Epidermal melanocyte (primary cell): ENCODE results near the gene GALNT1.
"Not testable (repeated sequence)": the region's sequence is repeated elsewhere in the genome, so short reads cannot be mapped to it uniquely, and the experiment has no call there.

Experiments
- DNase-seq: peaks from one replicate; pipeline ENCODE4 v3.0.0; 2011; ENCODE audit warnings: low spot score; ENCODE audit not compliant: insufficient read length

GALNT1 gene

GRCh38 chr18:35581546-35581897 is at the start of gene GALNT1:
TSS of gene GALNT1 (plus strand) at chr18:35581740. CDS start at chr18:35654663, 72,923 bp downstream.
- DNase-seq = no peak

- DNase-seq = no peak
Observed at GRCh38 chr18:35533916-35534405, 47.6 kb upstream of the GALNT1 start.

DNA sequence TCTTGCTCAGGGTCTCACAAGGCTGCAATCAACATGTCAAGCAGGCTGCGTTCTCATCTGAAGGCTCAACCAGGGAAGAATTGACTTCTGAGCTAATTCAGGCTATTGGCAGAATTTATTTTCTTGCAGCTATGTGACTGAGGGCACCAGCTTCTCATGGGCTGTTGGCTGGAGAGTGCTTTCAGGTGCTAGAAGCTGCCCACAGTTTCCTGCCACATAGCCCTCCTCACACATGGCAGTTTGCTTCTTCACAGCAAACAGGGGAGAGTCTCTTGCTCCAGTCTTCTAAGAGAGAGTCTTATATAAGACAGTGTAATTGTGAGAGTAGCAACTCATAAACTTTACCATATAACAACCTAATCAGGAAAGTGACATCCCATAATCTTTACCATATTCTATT is 46.2 kb upstream of the GALNT1 start:
- DNase-seq = no peak

- no peak for DNase-seq
Observed at GRCh38 chr18:35542356-35542755, 39.2 kb upstream of the GALNT1 start.

- no peak for DNase-seq
Observed at GRCh38 chr18:35547008-35547605, 34.4 kb upstream of the GALNT1 start.

GRCh38 chr18:35549564-35549963 is 32.0 kb upstream of the GALNT1 start:
- no peak for DNase-seq

DNA sequence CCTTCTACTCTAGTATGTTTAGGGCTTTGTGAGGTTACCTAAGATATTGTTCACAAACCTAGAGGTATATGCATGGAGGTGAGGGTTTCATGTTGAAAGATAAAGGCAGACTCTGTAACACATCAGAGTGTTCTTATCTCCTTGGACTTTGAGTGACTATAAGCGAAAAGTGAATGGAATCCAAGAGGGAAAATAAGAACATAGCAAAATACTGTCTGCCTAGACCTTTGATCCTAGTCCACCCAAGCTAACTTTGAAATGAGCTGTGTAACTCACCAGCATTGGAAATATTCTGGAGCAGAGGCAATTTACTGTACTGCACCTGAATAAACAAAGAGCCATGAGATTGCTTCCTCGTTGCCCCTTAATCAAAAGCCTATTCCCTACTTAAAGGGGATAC is 28.2 kb upstream of the GALNT1 start:
- no peak for DNase-seq

- not testable (repeated sequence) for DNase-seq
Observed at GRCh38 chr18:35555538-35555937, 26.0 kb upstream of the GALNT1 start.

- DNase-seq = no peak
Observed at GRCh38 chr18:35559867-35560266, 21.7 kb upstream of the GALNT1 start.

DNA sequence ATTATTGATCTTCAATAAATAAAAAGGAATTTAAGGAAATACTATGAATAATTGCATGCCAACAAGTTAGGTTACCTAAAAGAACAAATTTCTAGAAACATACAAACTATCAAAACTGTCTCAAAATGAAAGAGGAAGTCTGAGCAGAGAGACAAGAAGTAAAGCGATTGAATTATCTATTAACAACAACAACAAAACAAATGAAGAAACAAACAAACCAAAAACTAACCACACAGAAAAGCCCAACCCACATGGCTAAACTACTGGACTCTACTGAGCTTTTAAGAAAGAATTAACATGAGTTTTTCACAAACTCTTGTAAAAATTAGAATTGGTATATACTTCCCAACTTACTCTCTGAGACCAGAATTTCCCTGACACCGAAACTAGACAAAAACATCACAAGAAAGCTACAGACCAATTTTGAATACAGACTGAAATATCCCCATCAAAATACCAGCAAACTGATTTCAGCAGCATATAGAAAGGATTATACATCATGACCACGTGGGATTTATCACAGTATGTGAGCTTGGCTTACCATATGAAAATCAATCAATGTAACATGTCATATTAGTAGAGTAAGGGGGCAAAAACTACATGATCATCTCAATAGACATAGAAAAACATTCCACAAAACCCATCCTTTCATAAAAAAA is 16.6 kb upstream of the GALNT1 start:
- no peak for DNase-seq

DNA sequence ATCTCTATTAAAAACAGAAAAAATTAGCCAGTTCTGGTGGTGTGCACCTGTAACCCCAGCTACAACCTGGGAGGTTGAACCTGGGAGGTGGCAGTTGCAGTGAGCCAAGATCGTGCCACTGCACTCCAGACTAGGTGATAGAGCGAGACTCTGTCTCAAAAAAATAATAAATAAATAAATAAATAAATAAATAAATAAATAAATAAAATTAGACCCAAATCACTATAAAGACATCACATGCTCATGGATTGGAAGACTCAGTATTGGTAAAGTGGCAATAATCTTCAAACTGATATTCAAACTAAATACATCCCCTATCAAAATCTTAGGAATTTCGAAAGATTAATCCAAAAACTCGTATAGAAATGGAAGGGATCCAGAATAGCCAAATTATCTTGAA is 15.5 kb upstream of the GALNT1 start:
- DNase-seq = no peak

- no peak for DNase-seq
Observed at GRCh38 chr18:35570182-35570581, 11.4 kb upstream of the GALNT1 start.

DNA sequence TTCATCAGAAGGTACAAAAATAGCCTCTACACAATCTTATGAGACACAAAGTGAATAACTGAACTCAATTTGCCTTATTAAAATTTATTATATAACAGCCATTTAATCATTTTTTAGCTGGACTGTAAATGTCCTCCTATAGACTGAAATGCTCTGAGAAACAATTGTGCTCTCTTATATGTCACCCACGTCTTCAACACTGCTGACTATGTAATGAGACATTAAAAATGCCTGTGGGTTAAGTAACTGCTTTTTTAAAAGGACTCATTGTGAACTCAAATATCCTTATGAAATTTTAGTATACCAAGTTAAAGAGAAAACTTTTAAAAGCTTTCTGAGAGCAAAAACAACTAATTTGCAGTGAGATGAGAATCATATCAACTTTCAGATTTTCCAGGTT is 10.4 kb upstream of the GALNT1 start:
- DNase-seq = no peak

GRCh38 chr18:35572644-35573043 is 8.9 kb upstream of the GALNT1 start:
- DNase-seq = no peak

GRCh38 chr18:35573531-35573930 is 8.0 kb upstream of the GALNT1 start:
- no peak for DNase-seq

DNA sequence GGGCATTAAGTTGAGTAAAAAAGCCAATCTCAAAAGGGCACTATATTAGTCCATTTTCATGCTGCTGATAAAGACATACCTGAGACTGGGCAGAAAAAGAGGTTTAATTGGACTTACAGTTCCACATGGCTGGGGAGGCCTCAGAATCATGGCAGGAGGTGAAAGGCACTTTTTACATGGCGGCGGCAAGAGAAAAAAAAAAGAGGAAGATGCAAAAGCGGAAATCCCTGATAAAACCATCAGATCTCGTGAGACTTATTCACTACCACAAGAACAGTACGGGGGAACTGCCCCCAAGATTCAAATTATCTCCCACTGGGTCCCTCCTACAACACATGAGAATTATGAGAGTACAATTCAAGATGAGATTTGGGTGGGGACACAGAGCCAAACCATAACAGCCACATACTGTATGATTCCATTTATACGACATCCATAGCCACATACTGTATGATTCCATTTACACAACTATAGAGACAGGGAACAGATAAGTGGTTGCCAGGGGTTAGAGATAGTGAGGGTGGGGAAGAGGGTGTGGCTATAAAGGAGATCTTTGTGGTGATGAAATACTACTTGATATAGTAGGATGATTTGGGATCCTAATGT is 5.2 kb upstream of the GALNT1 start:
- DNase-seq = not testable (repeated sequence)

DNA sequence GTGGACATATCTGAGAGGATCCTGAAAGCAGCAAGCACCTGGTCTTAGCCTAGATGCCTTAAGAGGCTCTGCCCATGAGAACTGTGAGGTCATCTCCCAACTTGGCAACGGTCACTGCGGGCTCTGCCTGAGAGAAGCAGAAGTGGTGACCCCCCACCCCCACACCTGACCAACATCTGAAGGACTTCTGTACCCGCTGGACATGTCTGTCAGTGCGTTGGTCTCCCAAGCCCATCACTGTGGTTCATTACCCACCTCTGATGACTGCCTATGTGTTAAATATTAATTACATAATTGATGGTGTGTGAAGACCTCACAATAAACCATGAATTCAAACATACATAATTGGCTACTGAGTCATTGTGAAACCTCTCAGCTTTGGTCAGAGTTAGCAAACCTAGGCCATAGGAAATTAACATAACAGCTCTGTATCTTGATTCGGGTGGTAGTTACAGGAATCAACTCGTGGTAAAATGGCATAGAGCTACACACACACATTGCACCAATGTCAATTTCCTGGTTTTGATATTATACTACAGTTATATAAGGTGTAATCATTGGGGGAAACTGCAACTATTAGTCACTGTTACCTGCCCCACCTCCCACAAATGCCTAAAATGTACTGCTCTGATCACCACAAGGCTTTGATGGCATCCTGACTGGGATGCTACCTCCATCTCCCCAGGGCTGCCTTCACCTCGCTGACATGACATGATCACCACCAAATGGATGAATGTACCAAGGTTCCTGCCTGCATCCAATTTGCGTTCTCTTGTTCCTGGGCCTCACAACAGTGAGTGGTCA is 4.3 kb upstream of the GALNT1 start:
- no peak for DNase-seq

DNA sequence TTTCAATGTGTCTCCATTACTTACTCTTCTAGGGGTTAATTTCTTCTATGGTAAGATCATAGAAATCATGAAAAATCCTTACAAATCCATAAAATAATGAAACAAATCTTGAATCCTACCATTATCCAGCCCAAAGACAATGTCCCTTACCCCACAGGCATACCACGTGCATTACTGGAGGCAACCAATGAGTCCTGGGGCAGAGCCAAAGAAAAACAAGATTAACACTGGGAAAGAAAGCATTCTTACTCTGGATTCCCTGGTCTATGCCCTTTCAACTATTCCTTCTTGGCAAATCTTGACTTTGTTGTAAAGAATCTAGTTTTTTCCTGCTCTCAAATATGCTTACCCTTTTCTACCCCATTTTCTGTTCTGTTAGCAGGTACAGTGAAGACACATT is 3.1 kb upstream of the GALNT1 start:
- no peak for DNase-seq

- no peak for DNase-seq
Observed at GRCh38 chr18:35578936-35579335, 2.6 kb upstream of the GALNT1 start.

DNA sequence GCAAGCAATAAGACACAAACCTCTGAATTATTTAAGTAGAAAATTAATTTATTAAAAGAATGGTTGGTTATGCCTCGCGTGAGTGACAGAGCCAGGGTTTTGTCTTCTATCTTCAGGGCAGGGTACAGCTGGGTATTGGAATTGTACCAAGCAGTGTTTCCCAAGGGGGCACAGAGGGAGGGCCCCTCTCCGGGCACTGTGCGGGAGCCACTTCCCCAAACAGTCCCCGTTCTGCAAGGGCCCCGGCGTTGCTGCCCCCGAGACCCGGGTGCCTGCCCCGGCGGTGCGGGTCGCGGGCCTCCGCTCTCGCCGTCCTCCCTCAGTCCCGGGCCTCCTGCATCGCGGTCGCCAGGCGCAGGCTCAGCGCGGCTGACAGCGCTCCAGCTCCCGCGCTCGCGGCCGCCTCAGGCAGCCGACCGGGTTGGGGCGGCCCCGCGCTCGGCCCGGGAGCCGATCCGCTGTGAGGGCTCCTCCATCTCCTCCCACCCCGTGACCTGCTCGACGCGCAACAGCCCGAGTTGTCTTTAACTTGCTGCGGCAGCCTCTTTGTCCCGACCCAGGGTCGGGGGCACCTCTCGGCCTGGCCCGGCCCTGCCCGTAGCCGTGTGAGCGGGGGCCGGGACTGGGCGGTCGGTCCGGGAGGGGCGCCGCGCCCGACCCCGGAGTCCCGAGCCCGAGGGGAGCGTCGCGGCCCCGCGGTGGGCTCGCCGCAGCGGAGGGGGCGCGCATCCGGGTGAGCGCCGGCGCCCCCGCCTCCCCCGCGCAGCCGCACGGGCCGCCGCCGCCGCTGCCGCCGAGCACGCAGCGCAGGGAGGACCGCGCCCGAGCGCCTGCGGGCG is 620 bp upstream of the GALNT1 start:
- no peak for DNase-seq
